Retinal pigment epithelial cell (primary cell): ENCODE data around the gene C1QL1.

Experiments used
- DNase-seq: peaks from one replicate; pipeline ENCODE4 v3.0.0-alpha.2; 2010; ENCODE audit warnings: low read depth
- H3K4me3 ChIP-seq: 2 replicates; pipeline ENCODE4 v1.5.1; 2011; ENCODE audit warnings: mild to moderate bottlenecking, low read length, control low read depth, moderate library complexity
- CTCF ChIP-seq: conservative IDR thresholded peaks from 2 replicates; pipeline ENCODE4 v1.5.1; 2011; ENCODE audit warnings: low read depth, low read length, control low read depth, inconsistent platforms

The C1QL1 gene

GRCh38 chr17:44978807-44979206 lies 10.7 kb upstream of the C1QL1 start:
- no peak overlapping the region for H3K4me3 ChIP-seq
- TF ChIP-seq CTCF: no peak
- DNase-seq: no peak

GRCh38 chr17:44977814-44978550 lies 9.9 kb upstream of the C1QL1 start:
- no peak overlapping the region for H3K4me3 ChIP-seq
- DNase-seq: no peak
- no peak for TF ChIP-seq CTCF

- DNase-seq: no peak
- no peak overlapping the region for H3K4me3 ChIP-seq
- no peak for TF ChIP-seq CTCF
Measured at GRCh38 chr17:44977065-44977464, 9.0 kb upstream of the C1QL1 start.

GRCh38 chr17:44976206-44976605 lies 8.1 kb upstream of the C1QL1 start:
- no peak for TF ChIP-seq CTCF
- no peak overlapping the region for H3K4me3 ChIP-seq

GRCh38 chr17:44972953-44973352 lies 4.8 kb upstream of the C1QL1 start:
- H3K4me3 ChIP-seq: no peak overlapping the region
- no peak for DNase-seq
- no peak for TF ChIP-seq CTCF

More at GRCh38 chr17:44976206-44976605, 8.1 kb upstream of the C1QL1 start:
- no peak for DNase-seq

- no peak overlapping the region for H3K4me3 ChIP-seq
- no peak for TF ChIP-seq CTCF
- no peak for DNase-seq
Measured at GRCh38 chr17:44971776-44972483, 3.8 kb upstream of the C1QL1 start.
